ENCODE data around the gene OSBPL7.
A peak's percentile ranks its signal among the peaks of the same experiment; 100 is the strongest.

The OSBPL7 gene

DNA sequence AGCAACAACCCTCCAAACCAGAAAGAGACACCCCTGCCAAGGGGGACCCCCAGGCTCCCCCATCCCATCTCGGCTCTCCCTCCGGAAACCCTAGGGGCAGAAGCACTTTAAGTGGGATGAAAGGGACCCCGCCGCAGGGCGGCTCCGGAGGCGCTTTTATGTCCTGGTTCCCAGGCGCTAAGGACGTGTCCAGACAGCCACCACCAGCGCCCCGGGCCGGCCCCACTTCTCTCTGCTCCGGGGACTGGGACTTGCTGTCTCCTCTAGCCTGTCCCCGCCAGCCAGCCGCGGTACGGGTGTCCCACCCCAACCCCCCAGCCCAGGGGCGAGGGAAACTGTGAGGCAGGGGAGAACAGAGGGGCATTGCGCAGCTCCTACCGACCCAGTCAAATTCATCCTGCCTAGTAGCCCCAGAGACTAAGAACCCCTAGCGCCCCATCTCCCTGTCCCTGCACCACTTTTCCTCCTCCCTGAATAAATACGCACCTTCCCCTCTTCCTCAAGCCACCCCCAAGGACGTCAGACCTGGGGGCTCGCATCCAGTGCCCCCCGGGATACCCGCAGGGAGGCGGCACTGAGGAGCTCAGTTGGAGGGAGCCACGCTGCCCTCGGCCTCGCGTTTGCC is 25.2 kb upstream of the OSBPL7 start:
- DNase-seq = no peak

DNA sequence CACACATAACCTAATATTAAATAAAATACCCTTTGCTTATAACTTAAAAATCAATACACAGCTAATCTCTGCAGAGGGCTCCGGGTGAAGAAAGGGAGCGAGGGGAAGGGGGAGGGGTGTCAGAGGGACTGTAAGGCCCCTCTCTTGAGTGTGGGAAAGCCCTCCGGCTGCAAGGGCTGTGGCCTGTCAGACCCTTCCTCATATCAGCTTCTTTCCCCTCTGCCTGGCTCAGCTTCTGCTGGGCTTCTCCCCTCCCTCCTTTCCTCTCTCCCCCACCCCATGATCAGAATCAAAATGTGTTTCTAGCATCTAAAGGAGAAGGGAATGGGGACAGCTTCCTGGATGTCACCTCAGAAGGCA is 24.1 kb upstream of the OSBPL7 start:
- DNase-seq = no peak

DNA sequence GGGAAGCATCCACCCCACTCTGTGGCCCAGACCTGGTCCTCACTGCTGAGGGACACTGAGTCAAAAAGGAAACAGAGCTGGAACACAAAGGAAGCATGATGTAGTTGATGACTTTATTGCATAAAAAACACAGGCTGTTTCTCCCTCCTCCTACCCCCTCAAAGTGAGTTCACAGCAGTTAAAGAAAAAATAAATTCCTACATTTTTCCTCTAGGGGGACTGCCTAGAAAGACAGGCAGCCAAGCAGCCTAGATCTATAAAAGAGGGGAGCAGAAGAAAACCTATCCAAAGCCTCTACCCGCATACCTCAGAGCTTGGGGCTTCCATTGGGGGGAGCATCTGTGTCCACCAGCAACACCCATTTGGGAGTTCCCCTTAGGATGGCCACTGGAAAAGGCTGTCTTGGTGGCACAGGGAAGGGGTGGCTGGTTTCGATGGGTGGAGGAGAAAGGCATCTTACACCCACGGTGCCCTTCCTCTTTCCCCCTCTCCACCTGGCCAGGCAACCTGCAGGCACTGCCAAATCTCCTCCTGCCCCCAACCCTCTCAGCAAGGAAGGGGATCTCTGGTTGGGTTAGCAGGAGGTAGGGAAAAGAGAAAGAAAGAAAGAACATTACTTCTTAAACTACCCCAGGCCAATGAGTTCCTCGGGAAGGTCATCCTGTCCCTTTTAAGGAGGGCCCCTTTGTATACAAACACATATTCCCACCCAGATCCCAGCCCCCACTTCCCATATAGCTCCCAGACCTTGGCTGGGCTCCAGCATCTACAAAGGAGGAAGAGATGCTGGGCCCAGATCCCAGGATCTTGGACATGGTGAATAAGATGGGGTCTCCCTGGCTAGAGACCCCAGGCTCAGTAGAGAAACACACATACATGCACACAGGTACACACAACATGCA is 23.5 kb upstream of the OSBPL7 start:
- DNase-seq = no peak

DNA sequence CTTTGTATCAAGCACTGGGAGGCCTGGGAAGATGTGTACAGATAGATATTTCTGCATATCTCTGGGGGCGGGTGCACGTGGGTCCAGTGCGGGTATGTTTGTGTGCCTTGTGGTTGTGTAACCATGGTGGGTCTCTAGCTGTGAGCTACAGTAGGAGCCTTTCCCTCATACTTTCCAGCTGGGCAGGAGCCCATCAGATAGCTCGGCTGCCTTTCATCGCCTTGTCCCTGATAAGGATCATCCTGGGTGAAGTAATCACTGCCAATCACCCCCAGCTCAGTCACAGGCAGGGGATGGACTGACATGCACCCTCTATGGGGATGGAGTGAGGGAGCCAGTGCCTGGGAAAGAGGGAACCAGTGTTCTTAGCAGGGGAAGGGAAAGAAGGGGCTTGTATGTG is 22.6 kb upstream of the OSBPL7 start:
- no peak for DNase-seq

DNA sequence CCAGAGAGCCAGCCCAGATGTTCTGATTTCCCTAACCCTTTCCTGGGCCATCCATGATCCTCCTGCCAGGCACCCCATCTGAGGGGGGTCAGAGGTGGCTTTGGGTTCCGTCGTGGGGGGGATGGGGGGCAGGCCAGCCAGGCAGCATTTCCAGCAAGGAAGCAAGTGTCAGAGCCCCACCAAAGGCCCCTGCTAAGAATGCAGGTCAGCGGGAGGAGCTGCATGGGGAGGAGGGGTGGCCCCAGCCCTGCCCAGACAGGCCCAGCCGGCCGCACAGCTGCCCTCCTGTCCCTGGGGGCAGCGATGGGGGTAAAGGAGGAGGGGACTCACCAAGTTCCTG is 21.8 kb upstream of the OSBPL7 start:
- no peak for DNase-seq

DNA sequence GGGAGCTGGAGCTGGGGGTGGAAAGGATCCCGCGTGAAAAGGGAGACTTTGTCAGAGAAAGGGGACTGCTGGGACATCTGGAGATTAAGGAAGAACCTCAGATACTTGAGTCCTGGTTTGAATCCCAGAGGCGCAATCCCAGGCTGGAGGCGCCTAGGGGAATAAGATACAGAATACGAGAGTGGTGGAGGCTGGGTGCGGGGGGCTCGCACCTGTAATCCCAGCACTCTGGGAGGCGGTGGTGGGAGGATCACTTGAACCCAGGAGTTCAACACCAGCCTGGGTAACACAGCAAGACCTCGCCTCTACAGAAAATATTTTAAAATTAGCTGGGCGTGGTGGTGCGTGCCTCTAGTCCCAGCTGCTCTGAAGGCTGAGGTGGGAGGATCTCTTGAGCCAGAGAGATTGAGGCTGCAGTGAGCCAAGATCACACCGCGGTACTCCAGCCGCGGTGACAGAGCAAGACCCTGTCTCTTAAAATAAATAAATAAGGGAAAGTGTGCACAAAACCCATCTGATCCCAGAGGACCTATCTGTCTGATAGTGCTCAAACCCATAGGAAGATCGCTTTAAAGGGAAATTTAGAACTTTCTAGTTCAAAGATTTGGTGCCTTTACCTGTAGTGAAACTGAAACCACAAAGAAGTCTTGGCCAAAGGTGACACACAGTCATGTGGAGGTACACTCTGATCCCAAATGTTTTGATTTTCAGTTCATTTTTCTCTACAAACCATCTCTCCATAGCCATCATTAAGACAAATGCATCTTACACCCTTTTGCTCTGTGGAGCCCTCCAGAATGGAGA is 20.1 kb upstream of the OSBPL7 start:
- DNase-seq = no peak

DNA sequence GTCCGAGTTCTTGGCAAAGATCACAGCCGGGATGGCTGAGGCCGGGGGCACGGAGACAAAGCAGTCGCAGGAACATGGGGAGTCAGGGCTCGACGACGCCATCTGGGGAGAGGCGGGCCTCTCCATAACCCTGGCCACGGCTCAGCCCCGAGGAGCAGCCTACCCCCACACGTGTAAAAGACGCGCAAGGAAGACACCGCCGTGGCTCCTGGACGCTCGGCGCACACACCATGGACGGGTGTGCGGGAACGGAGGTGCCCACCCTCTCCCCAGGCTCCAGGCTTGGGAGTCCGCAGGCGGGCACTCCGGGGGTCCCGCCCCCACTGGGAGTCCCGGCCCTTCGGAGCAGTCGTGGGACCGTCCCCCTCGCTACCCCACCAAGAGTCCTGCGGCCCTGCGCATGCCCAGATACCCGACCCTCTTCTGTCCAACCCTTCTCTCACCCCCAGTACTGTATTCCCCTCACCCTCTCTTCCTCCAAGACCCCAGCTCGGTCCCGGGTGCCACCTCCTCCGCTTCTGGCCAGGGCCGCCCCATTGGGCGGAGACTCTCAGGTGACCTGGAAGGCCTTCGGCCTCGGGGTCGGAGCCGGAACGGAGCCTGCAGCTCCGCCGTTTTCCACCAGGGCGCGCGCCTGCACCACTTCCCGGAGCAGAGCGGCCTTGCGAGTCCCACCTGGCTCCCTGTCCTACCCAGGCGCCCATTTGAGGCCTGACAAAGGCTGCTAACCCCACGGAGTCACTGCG is 19.3 kb upstream of the OSBPL7 start, which contains the start of gene SCRN2:
Gene SCRN2, minus strand, starts transcription at position 532 of the 746 bp plus-strand sequence. Its CDS starts 430 bp downstream, at position 102.
- DNase-seq = peak; percentile 90

DNA sequence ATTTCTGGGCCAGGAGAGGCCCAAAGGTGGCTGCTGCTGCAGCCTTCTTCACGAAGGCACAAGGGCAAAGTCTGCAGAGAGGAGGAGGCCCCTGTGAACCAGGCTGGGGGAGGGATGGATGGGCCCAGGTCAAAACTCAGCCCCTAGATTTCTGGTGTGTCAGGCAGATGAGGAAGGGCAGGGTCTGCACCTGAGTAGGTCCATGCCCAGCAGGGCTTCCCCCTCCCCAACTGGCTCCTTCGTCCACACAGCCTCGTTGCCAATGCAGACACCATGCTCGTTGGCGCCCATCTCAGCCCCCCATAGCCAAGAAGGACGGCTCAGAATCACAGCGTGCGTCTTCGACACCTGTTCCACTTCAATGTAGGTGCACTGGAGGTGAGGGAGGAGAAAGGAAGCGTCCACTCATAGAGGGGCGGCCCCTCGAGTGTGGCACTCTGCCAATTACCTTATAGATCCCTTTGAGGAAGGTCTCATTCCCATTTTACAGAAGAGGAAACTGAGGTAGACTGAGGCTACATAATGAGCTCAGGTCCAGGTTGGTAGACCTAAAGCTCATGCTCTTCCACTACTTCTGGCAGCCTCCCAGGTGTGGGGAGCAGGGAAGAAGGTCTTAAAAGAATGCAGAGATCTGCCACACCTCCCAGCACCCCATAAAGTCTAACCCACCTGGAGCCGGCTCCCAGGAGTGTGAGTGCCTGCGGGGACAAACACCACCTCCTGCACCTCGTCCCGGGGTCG is 18.6 kb upstream of the OSBPL7 start:
- DNase-seq = no peak

DNA sequence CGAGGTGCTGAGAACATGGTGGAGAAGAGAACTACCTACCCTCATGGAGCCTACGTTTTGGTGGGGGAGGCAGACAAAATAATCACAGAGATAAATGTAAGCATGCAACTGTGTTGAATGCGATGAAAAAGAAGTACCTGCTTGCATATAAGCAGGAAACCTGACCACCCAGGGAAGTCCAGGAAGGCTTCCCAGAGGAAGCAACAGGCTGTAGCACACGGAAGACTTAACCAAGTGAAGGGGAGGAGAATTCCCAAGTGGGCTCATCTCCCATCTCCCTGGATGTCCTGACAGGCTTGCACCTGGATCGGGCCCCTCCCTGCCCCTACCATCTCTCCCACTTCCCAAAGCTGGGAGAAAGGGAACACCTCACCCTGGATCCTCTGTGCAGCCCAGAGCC is 17.5 kb upstream of the OSBPL7 start:
- DNase-seq = no peak

DNA sequence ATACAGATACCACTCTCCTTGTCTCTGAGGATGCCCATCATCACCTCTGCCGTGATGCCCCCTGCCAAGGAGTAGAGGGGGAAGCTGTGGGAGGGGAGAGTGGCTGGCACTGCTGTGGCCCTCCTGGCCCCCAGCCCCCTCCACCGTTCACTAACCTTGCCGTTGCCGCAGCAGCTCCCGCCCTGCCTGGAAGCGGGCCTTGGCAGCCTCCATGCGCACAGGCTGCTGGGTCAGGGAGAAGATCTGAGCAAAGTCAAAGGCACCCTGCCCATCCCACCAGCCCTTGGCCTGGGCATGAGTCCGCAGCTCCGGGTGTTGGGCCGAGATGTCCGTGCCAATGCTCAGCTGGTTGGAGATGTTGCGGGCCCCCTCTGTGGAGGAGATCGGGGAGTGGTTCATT is 17.0 kb upstream of the OSBPL7 start:
- DNase-seq = no peak

DNA sequence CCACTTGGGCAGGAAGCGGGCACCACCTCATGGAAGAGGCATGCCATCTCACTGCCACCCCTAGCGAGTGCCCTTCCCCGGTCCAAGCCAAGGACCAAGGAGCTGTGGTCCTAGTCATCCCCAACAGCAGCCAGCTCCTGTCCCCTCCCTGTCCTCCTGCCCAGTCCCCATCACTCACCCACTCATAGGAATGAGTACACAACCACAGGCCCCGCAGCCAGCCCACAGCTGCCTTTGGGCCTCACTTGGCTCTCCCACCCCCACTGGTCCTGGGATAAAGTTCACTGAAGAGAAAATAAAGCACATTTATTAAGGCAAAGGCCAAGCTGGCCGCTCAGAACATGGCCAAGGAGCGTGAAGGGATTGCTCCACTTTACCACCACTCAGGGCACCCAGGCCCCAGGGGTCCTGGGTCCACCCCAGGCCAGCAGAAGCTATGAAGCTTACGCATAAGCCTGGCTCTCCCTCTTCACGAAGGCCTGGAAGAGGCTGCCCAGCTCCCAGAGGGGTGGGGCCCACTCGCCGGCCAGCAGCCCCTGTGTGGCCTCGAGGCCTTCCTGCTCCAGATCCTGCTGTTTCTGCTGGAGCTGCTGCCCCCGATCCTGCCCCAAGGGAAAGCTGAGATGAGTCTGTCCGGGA is 15.9 kb upstream of the OSBPL7 start:
- DNase-seq = no peak

DNA sequence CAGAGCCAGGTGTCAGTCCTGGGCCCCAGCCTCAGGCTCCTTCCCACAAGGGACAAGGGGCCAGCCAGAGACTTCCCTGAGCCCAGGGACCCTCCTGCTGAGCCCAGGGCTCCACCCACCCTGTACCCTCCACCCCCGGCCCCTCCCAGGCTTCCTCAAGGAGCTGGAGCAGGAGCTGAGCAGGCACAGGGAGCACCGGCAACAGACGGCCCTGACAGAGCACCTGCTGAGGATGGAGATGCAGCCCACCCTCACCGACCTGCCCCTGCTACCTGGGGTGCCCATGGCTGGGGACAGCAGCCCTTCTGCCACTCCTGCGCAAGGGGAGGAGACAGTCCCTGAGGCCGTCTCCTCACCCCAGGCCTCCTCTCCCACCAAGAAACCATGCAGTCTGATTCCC is 15.0 kb upstream of the OSBPL7 start:
- no peak for DNase-seq

DNA sequence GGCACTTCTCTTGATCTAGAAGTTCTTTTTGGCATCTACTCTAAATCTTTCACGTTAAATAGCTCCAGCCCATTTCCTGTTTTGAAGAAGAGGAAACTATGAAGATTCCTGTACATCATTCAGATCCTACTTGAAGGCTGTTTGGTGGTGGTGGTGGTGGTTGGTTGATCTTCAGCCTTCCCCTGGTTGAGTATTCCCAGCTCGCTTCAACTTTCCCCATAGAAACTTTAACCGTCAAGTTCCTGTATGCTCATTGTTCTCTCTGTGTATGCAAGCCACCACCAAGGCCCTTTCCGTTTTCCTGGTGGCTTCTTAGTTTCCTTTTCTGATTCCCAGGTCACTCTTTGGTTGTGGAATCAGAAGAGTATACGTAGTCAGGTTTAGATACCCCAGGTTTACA is 13.2 kb upstream of the OSBPL7 start:
- no peak for DNase-seq

DNA sequence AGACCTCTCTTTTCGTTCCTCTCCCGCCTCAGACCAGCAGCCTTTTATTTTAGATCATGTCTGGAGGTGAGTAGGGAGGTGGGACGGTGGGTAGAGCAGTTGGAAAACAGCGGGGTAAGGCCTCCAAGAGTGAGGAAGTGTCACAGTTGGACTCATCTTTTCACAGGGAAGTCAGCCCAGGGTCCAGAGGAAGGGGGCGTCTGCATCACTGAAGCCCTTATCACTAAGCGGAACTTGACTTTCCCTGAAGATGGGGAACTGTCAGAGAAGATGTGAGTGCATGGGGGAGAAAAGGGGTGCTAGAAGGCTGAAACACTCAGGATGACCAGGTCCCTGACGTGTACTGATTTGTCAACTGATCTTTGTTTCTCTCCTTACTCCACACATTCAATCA is 10.3 kb upstream of the OSBPL7 start:
- no peak for DNase-seq

DNA sequence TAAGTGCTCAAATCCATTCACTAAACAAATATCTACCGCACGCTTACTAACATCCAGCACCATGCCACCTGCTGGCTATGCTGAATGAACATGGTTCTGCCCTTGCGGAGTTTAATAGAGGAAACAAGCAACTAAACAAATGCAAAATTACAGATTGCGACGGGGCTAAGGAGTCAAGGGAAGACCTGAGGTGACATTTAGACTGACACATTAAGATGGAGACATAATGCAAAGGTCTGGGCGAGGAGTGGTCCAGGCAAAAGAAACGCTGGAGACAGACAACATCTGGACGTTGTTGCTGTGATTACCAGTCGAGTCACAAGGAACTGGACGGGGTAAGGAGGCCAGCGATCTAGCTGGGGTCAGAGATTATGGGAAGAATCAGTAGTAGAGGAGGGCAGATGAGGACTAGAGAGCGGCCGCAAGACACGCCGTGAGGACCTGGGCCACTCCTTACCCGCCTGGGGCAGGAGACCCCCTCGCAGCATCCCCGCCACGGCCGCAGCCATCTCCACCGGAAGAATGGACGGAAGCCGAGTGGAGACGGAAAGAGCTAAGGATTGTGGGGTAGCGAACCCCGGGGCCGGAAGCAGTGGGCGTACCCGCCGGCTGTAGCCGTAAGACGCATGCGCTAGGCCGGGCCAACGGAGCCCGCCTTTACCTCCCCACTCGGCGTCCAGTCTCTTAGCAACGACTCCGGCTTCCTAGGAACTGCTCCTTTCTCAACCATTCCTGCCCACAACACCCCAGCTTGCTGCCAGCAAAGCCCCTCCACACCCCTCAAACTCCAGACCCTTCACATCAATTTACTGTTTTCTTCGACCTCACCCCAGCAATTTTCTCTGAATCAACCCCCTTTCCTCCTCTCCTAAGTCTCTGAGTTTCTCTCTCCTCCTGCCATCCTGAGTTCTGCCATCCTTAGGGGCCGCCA is 9.7 kb upstream of the OSBPL7 start, which contains the start of the genes LRRC46 and MRPL10:
Gene LRRC46, plus strand, starts transcription at position 668 of the 931 bp plus-strand sequence. CDS start 320 bp downstream, outside the sequence.
Gene MRPL10, minus strand, starts transcription at position 539 of the 931 bp plus-strand sequence. Its CDS starts 30 bp downstream, at position 509.
- peak; percentile 94 for DNase-seq

DNA sequence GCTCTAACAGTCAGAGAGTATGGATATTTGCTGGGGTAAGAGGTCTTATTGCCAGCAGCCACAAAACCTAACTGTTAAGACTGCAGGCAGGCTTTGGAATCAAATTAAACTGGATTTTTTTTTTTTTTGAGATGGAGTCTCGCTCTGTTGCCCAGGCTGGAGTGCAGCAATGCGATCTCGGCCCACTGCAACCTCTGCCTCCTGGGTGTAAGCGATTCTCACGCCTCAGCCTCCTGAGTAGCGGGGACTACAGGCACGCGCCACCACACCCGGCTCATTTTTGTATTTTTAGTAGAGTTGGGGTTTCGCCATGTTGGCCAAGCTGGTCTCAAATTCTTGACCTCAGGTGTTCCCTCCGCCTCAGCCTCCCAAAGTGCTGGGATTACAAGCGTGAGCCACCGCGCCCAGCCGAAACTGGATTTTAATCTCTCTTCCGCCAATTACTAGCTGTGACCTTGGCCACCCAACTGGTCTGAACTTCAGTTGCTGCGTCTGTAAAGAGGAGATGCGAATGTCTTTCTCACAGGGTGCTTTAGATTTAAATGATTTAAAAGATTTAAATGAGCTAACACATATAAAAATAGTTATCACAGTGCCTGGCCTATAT is 8.9 kb upstream of the OSBPL7 start:
- no peak for DNase-seq

DNA sequence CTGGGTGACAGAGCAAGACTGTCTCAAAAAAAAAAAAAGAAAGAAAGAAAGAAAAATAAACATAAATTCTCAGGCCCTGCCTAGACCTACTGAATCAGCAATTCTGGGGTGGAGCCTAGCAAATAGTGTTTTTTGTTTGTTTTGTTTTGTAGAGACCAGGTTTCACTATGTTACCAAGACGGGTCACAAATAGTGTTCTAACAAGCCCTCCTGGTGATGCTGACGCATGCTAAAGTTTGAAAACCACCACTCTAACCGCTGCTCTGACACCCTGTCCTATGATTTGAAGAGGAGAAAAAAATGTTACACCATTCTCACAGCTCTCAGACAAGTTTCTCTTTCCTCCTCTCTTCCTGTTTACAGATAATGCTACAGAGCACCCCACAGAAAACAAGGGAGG is 8.3 kb upstream of the OSBPL7 start:
- peak; percentile 39 for DNase-seq

DNA sequence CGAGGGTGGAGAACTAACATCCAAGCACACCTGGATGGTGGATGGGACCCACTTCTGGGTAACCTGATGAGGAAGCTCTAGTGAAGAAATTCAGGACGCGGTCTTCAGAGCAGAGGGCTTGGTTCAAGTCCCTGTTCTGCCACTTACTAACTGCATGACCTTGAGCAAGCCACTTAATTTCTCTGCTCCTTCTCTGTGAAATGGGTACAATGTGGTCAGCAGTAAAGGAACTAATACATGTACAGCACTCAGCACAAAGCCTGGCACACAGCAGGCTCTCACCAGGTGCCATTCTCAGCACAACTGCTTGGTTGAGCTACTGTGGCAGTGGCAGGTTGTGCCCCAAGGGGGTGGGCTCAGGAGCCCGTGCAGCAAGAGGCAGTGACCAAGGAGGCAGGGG is 1.9 kb upstream of the OSBPL7 start:
- no peak for DNase-seq

DNA sequence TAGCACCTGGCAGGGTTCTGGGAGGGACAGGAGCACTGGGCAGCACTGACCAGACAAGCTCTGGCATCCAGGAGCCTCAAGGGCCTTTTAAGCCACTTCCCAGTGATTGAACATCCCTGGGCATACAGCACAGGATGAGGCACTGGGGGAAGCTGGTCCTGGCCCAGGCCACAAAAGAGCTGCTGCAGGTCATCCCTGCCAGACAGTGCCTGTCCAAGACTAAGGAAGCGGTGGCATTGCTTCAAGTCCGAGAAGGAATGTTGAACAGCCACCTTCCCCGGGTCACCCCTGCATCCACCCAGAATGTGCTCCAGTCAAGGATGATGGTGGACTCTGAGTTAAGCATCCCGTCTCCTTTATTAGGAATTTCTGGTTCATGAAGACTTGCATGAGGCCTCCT is 1.2 kb upstream of the OSBPL7 start:
- no peak for DNase-seq

DNA sequence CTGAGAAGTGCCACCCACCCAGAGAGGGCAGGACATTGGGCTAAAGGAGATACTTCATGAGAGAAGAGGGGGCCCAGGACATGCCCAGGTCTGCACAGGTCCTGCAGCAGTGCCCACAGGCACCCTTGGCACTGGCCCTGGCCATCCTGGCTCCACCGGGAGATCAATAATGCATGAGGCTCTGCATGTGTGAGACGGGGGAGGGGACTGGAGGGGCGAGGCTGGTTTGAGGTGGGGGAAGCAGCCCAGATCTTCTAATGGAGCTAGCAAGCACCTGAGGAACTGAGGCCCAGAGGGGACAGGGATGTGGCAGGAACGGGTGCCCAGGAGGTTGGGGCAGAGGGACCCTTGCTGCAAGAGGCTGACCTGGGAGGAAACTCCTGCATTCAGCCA is 567 bp downstream of the OSBPL7 start:
- DNase-seq = no peak

Data from stimulated activated CD4-positive, alpha-beta T cell treated with anti-CD3 and anti-CD28 coated beads, Interleukin-4, amount 100 ng/mL, for 24 hours (primary cell).